Measurements from ENCODE around the gene UBXN2A.

GRCh38 chr2:24010477-24011249 is 70.4 kb downstream of the UBXN2A start:
- TF ChIP-seq POLR2A (IDR thresholded peaks at IDR 0.05) = no peak
- TF ChIP-seq CTCF (IDR thresholded peaks at IDR 0.05 in 8 of 11, conservative IDR thresholded peaks at IDR 0.05 in 3 of 11) = no peak
- TF ChIP-seq POLR2AphosphoS5 (IDR thresholded peaks at IDR 0.05) = no peak
